ENCODE measurements around the gene CRYZL1. TPM values are rescaled to one million over a fixed set of nuclear protein-coding genes. Genes with fewer than 3 reads are reported as not detected.

The CRYZL1 gene
- polyA plus RNA-seq, 1 experiment, result 58.4 TPM

- CTCF ChIA-PET, result interaction anchor here (0.6 to 1.8 kb wide), 5 partner anchors 22 to 558 kb away, joined by 3 to 10 read pairs (median 5); no protein-coding TSS in a partner anchor
- TF ChIP-seq CTCF (IDR thresholded peaks at IDR 0.05; ENCODE audit: low read depth, low read length), result no peak
- peak; percentile 18 for DNase-seq (ENCODE audit: low read depth, low spot score)
- POLR2A ChIA-PET, result interaction anchor here (0.6 to 1.2 kb wide), 6 partner anchors 14 to 229 kb away, joined by 3 to 13 read pairs (median 4); partner anchors contain the start of gene ITSN1
- Histone ChIP-seq H3K9me3 (ENCODE audit: control insufficient read depth, insufficient read depth, low read length) (no peaks in the 10 kb centered on the region), H3K4me3 (ENCODE audit: low read depth, low read length) (no peak overlapping the region), H3K27ac (ENCODE audit: low read depth, low read length) (no peak overlapping the region), H3K27me3 (ENCODE audit: control insufficient read depth, insufficient read depth, low read length) (no peaks in the 10 kb centered on the region)
Observed at GRCh38 chr21:33685613-33686197, 44.2 kb upstream of the CRYZL1 start.

- ChIA-PET CTCF (interaction anchor here (0.7 to 1.8 kb wide), 4 partner anchors 23 to 557 kb away, joined by 4 to 10 read pairs (median 6); no protein-coding TSS in a partner anchor), POLR2A (interaction anchor here (0.6 to 1.2 kb wide), 4 partner anchors 14 to 230 kb away, joined by 3 to 13 read pairs (median 6); no protein-coding TSS in a partner anchor)
- no peaks in the 10 kb centered on the region for H3K27me3 ChIP-seq (ENCODE audit: control insufficient read depth, insufficient read depth, low read length)
- no peaks in the 10 kb centered on the region for H3K9me3 ChIP-seq (ENCODE audit: control insufficient read depth, insufficient read depth, low read length)
- no peak for DNase-seq (ENCODE audit: low read depth, low spot score)
- no peak overlapping the region for H3K4me3 ChIP-seq (ENCODE audit: low read depth, low read length)
- H3K27ac ChIP-seq (ENCODE audit: low read depth, low read length), result no peak overlapping the region
- no peak for TF ChIP-seq CTCF (IDR thresholded peaks at IDR 0.05; ENCODE audit: low read depth, low read length)
Observed at GRCh38 chr21:33684923-33685560, 43.5 kb upstream of the CRYZL1 start.

GRCh38 chr21:33684068-33684467 is 42.5 kb upstream of the CRYZL1 start:
- CTCF ChIA-PET, result interaction anchor here (0.6 to 1.8 kb wide), 2 partner anchors 78 to 323 kb away, joined by 3 to 5 read pairs; no protein-coding TSS in a partner anchor

GRCh38 chr21:33682992-33683627 is 41.6 kb upstream of the CRYZL1 start:
- TF ChIP-seq CTCF (IDR thresholded peaks at IDR 0.05; ENCODE audit: low read depth, low read length), result no peak
- no peaks in the 10 kb centered on the region for H3K9me3 ChIP-seq (ENCODE audit: control insufficient read depth, insufficient read depth, low read length)
- ChIA-PET POLR2A (no interaction called here), CTCF (interaction anchor here (0.6 kb wide), 1 partner anchor 38 kb away, joined by 3 read pairs; no protein-coding TSS in a partner anchor)
- H3K27me3 ChIP-seq (ENCODE audit: control insufficient read depth, insufficient read depth, low read length), result no peaks in the 10 kb centered on the region
- no peak overlapping the region for H3K27ac ChIP-seq (ENCODE audit: low read depth, low read length)
- no peak overlapping the region for H3K4me3 ChIP-seq (ENCODE audit: low read depth, low read length)
- DNase-seq (ENCODE audit: low read depth, low spot score), result peak; percentile 39

More at GRCh38 chr21:33684068-33684467, 42.5 kb upstream of the CRYZL1 start:
- Histone ChIP-seq H3K27me3 (ENCODE audit: control insufficient read depth, insufficient read depth, low read length) (no peaks in the 10 kb centered on the region), H3K27ac (ENCODE audit: low read depth, low read length) (no peak overlapping the region), H3K4me3 (ENCODE audit: low read depth, low read length) (no peak overlapping the region), H3K9me3 (ENCODE audit: control insufficient read depth, insufficient read depth, low read length) (no peaks in the 10 kb centered on the region)
- no peak for DNase-seq (ENCODE audit: low read depth, low spot score)
- no peak for TF ChIP-seq CTCF (IDR thresholded peaks at IDR 0.05; ENCODE audit: low read depth, low read length)
- POLR2A ChIA-PET, result no interaction called here

Measured in AG04450 (cell line).